Keratinocyte (primary cell): ENCODE measurements around the gene SUGT1. TPM values are rescaled to one million over a fixed set of nuclear protein-coding genes. Genes with fewer than 3 reads are reported as not detected.

Experiments
- DNase-seq: peaks from one replicate; pipeline ENCODE4 v3.0.0-alpha.2; 2011; ENCODE audit warnings: low read depth, missing footprints, low spot score
- FAIRE-seq: peaks from 2 replicates; lab custom pipeline; 2011; peaks lifted over from hg19 to GRCh38; lab: Jason Lieb, UNC
- H2AFZ ChIP-seq: 2 replicates; pipeline ENCODE4 v1.6.0; 2012; ENCODE audit warnings: low read length, control low read depth, inconsistent platforms; ENCODE audit not compliant: control insufficient read depth
- H3K27ac ChIP-seq: 2 replicates; pipeline ENCODE4 v1.5.1; 2011; ENCODE audit warnings: low read length; ENCODE audit not compliant: control insufficient read depth, insufficient read depth
- H3K27me3 ChIP-seq: 3 replicates; pipeline ENCODE4 v1.6.0; 2011; ENCODE audit warnings: low read length; ENCODE audit not compliant: control insufficient read depth, insufficient read depth; ENCODE audit errors: extremely low read depth
- H3K36me3 ChIP-seq, 2 experiments: 2 replicates in 1 of 2; 3 replicates in 1 of 2; pipeline ENCODE4 v1.5.1; 2011; ENCODE audit warnings: low read length in 2 of 2, mild to moderate bottlenecking in 1 of 2; ENCODE audit not compliant: control insufficient read depth in 2 of 2, insufficient read depth in 2 of 2; ENCODE audit errors: extremely low read depth in 1 of 2
- H3K4me1 ChIP-seq: 3 replicates; pipeline ENCODE4 v1.5.1; 2011; ENCODE audit warnings: low read length; ENCODE audit not compliant: control insufficient read depth, insufficient read depth; ENCODE audit errors: extremely low read depth
- H3K4me2 ChIP-seq: 3 replicates; pipeline ENCODE4 v1.6.0; 2011; ENCODE audit warnings: low read depth, low read length; ENCODE audit not compliant: control insufficient read depth, insufficient read depth; ENCODE audit errors: extremely low read depth
- H3K4me3 ChIP-seq, 3 experiments: fragments of 200-600 bp in 1 of 3; sonication (generic) in 1 of 3; 2 replicates in 2 of 3; 3 replicates in 1 of 3; pipeline ENCODE4 v1.5.1; 2011 to 2016; ENCODE audit warnings: low read length in 3 of 3, mild to moderate bottlenecking in 3 of 3, control low read depth in 2 of 3, inconsistent platforms in 1 of 3, low read depth in 1 of 3, mixed read lengths in 1 of 3, mixed run types in 1 of 3, moderate library complexity in 1 of 3; ENCODE audit not compliant: control insufficient read depth in 2 of 3, insufficient read depth in 2 of 3; ENCODE audit errors: extremely low read depth in 1 of 3
- H3K79me2 ChIP-seq: 2 replicates; pipeline ENCODE4 v1.6.0; 2012; ENCODE audit warnings: low read length; ENCODE audit not compliant: control insufficient read depth, insufficient read depth
- H3K9ac ChIP-seq: 3 replicates; pipeline ENCODE4 v1.6.0; 2011; ENCODE audit warnings: low read length; ENCODE audit not compliant: control insufficient read depth, insufficient read depth; ENCODE audit errors: extremely low read depth
- H3K9me1 ChIP-seq: 3 replicates; pipeline ENCODE4 v1.6.0; 2011; ENCODE audit warnings: low read length; ENCODE audit not compliant: control insufficient read depth, insufficient read depth; ENCODE audit errors: extremely low read depth
- H3K9me3 ChIP-seq: 2 replicates; pipeline ENCODE4 v1.5.1; 2012; ENCODE audit warnings: low read depth, low read length; ENCODE audit not compliant: control insufficient read depth
- H4K20me1 ChIP-seq: 3 replicates; pipeline ENCODE4 v1.6.0; 2011; ENCODE audit warnings: low read length; ENCODE audit not compliant: control insufficient read depth, insufficient read depth; ENCODE audit errors: extremely low read depth
- CTCF ChIP-seq, 3 experiments: IDR thresholded peaks in 1 of 3; conservative IDR thresholded peaks in 1 of 3; optimal IDR thresholded peaks in 1 of 3; 2 replicates in 2 of 3; 3 replicates in 1 of 3; pipeline versions ENCODE3 to v1.5.1; 2011; ENCODE audit warnings: low read length in 3 of 3, mild to moderate bottlenecking in 3 of 3, moderate library complexity in 2 of 3, control low read depth in 1 of 3, inconsistent platforms in 1 of 3; ENCODE audit not compliant: insufficient read depth in 2 of 3; ENCODE audit errors: extremely low read depth in 1 of 3
- EZH2 ChIP-seq: IDR thresholded peaks from one replicate; pipeline ENCODE4 v1.6.1; 2012; ENCODE audit warnings: inconsistent platforms, mild to moderate bottlenecking, low read length, moderate library complexity
- dilution Hi-C: fragments of 300-500 bp; cut with MboI; formaldehyde crosslinking; loops from one replicate; pipeline ENCODE4 v1.7.0; 2020; ENCODE audit warnings: low sequenced_read_pairs; ENCODE audit not compliant: extremely low pct_ligation_motif_present
- polyA plus RNA-seq, 5 experiments: library from polyadenylated mRNA; depleted of rRNA in 3 of 5; stranded (reverse) in 3 of 5; stranded (forward) in 1 of 5; unstranded in 1 of 5; fragments of >200 nt; gene quantifications; 1 replicate in 1 of 5; 2 replicates in 3 of 5; 3 replicates in 1 of 5; pipeline versions ENCODE4 v1.2.1 to v1.2.3, GENCODE V29; 2011 to 2012; ENCODE audit warnings: missing spikeins in 2 of 5, low read depth in 1 of 5, low replicate concordance in 1 of 5

The SUGT1 gene
- polyA plus RNA-seq, 1 donor (not counting 4 experiments of a cell fraction or from before 2014, with no cell fraction given) = 43.9 TPM

DNA sequence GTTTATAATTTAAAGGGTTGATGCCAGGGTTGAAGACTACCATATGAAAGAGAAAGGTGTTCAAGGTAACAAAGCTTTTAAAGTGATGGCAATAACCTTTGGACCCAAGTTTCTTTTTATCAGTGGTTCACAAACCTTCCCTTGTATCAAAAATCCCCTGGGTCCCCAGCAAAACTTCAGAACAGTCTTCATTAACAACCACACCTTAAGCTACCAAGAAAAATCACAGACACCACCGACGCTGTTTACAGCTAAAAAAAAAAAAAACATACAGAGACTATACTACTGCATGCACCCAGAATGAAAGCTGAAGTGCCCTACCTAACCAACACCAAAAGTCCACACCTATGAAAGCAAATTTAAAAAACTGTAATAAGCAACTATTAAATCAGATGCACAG is 73.6 kb downstream of the SUGT1 start:
- H3K9me1 ChIP-seq = no peaks in the 10 kb centered on the region
- DNase-seq (no peak), FAIRE-seq (no peak)
- no peak overlapping the region for H3K4me3 ChIP-seq
- no peak overlapping the region for H3K27ac ChIP-seq
- no peaks in the 10 kb centered on the region for H3K9me3 ChIP-seq
- H3K79me2 ChIP-seq = no peaks in the 10 kb centered on the region
- dilution Hi-C loops = no loop called here
- no peaks in the 10 kb centered on the region for H3K4me1 ChIP-seq
- no peak overlapping the region for H3K4me2 ChIP-seq
- no peaks in the 10 kb centered on the region for H3K27me3 ChIP-seq
- H3K36me3 ChIP-seq = no peaks in the 10 kb centered on the region
- no peak overlapping the region for H2AFZ ChIP-seq
- no peak overlapping the region for H3K9ac ChIP-seq
- no peaks in the 10 kb centered on the region for H4K20me1 ChIP-seq
- no peak for TF ChIP-seq EZH2
- TF ChIP-seq CTCF (optimal IDR thresholded peaks at IDR 0.05 in 1 of 3, IDR thresholded peaks at IDR 0.05 in 1 of 3, conservative IDR thresholded peaks at IDR 0.05 in 1 of 3; ENCODE audit: extremely low read depth in 1 of 3, insufficient read depth in 2 of 3, low read length in 3 of 3) = no peak

- Histone ChIP-seq H3K9me3 (no peaks in the 10 kb centered on the region), H3K4me2 (no peak overlapping the region), H3K4me3 (no peak overlapping the region), H3K9me1 (no peaks in the 10 kb centered on the region), H3K27me3 (peaks cover 15% of the 10 kb centered on the region), H3K27ac (no peak overlapping the region), H3K9ac (no peak overlapping the region), H3K79me2 (no peaks in the 10 kb centered on the region), H2AFZ (no peak overlapping the region), H3K4me1 (no peaks in the 10 kb centered on the region), H3K36me3 (no peaks in the 10 kb centered on the region), H4K20me1 (no peaks in the 10 kb centered on the region)
- FAIRE-seq (no peak), DNase-seq (no peak)
- TF ChIP-seq CTCF (optimal IDR thresholded peaks at IDR 0.05 in 1 of 3, IDR thresholded peaks at IDR 0.05 in 1 of 3, conservative IDR thresholded peaks at IDR 0.05 in 1 of 3; ENCODE audit: extremely low read depth in 1 of 3, insufficient read depth in 2 of 3, low read length in 3 of 3) = no peak
- no peak for TF ChIP-seq EZH2
- dilution Hi-C loops = no loop called here
Observed at GRCh38 chr13:52734075-52734623, 81.5 kb downstream of the SUGT1 start.
